Measurements from ENCODE around the gene GPR32.
"Not testable (repeated sequence)": the region's sequence is repeated elsewhere in the genome, so short reads cannot be mapped to it uniquely, and the experiment has no call there.

DNA sequence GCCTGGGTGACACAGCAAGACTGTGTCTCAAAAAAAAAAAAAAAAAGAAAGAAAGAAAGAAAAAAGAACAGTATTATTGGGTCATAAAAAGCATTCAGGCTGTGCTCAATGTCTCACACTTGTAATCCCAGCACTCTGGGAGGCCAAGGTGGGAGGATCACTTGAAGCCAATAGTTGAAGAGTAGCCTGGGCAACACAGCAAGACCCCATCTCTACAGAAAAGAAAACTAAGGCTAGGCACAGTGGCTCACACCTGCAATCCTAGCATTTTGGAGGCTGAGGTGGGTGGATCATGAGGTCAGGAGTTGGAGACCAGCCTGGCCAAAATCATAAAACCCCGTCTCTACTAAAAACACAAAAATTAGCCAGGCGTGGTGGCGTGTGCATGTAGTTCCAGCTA, 12.6 kb upstream of the GPR32 start:
- TF ChIP-seq NRF1 (conservative IDR thresholded peaks at IDR 0.05; ENCODE audit: low read depth, low read length): not testable (repeated sequence)
- TF ChIP-seq, protein P1, sequence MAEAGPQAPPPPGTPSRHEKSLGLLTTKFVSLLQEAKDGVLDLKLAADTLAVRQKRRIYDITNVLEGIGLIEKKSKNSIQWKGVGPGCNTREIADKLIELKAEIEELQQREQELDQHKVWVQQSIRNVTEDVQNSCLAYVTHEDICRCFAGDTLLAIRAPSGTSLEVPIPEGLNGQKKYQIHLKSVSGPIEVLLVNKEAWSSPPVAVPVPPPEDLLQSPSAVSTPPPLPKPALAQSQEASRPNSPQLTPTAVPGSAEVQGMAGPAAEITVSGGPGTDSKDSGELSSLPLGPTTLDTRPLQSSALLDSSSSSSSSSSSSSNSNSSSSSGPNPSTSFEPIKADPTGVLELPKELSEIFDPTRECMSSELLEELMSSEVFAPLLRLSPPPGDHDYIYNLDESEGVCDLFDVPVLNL (IDR thresholded peaks at IDR 0.05; ENCODE audit: low read depth, low read length): not testable (repeated sequence)

Data from GM12878 (cell line).